Adrenal gland (tissue), 12 donors: ENCODE data around the gene HIBADH. TPM values are rescaled to one million over a fixed set of nuclear protein-coding genes. Genes with fewer than 3 reads are reported as not detected.

Experiments
- DNase-seq, 7 donors: peaks; one replicate each; pipeline ENCODE4 v3.0.0-alpha.2; 2019 to 2020
- H3K27ac ChIP-seq, 5 donors: fragments of 200-600 bp; sonication (generic) in 4 of 5; 1 replicate in 3 of 5; 2 replicates in 2 of 5; pipeline versions ENCODE4 v1.5.1 to v1.8.0; 2016 to 2020; ENCODE audit warnings: mild to moderate bottlenecking in 1 of 5
- H3K27me3 ChIP-seq: fragments of 200-600 bp; 2 replicates; pipeline ENCODE4 v1.8.0; 2021
- H3K36me3 ChIP-seq, 2 donors: fragments of 200-600 bp; replicated peaks in 1 of 2; 1 replicate in 1 of 2; 2 replicates in 1 of 2; pipeline versions ENCODE4 v1.5.1 to v1.8.0; 2018 to 2022
- H3K4me1 ChIP-seq, 2 donors: fragments of 200-600 bp; replicated peaks in 1 of 2; 1 replicate in 1 of 2; 2 replicates in 1 of 2; pipeline versions ENCODE4 v1.5.1 to v1.8.0; 2018 to 2021
- H3K4me3 ChIP-seq, 4 donors: fragments of 200-600 bp; sonication (generic) in 3 of 4; one replicate each; pipeline ENCODE4 v1.5.1; 2016 to 2018
- H3K9me3 ChIP-seq, 3 donors: fragments of 200-600 bp; sonication (generic) in 1 of 3; replicated peaks in 1 of 3; 1 replicate in 2 of 3; 2 replicates in 1 of 3; pipeline versions ENCODE4 v1.5.1 to v1.8.0; 2016 to 2021
- CTCF ChIP-seq, 6 experiments: fragments of 450-650 bp in 4 of 6; fragments of 200-600 bp in 2 of 6; sonication (generic) in 1 of 6; IDR thresholded peaks; 1 replicate in 5 of 6; 2 replicates in 1 of 6; pipeline versions ENCODE4 v1.5.1 to v1.8.0; 2016 to 2021; ENCODE audit warnings: antibody characterized with exemption in 6 of 6, mild to moderate bottlenecking in 2 of 6, moderate library complexity in 1 of 6
- POLR2A ChIP-seq, 2 donors: fragments of 450-650 bp; IDR thresholded peaks; one replicate each; pipeline ENCODE4 v1.6.1; 2017; ENCODE audit warnings: antibody characterized with exemption in 2 of 2, mild to moderate bottlenecking in 2 of 2, moderate library complexity in 1 of 2
- WGBS, 4 donors: extraction: QIAGEN DNeasy Blood & Tissue Kit in 2 of 4; methylation state at CpG; one replicate each; pipeline versions ENCODE4 v1.1.5 to v1.1.7; 2013 to 2017; 5-methylcytosine and 5-hydroxymethylcytosine counted together
- intact Hi-C, 2 donors: fragments of 100-400 bp; cut with DNase I; formaldehyde crosslinking; loops; one replicate each; pipeline versions ENCODE4 v1.14.1 to v1.15.0; 2022 to 2023
- polyA plus RNA-seq, 3 donors: library from polyadenylated mRNA; stranded (reverse); fragments of 200-250 nt in 2 of 3; fragments of 350-450 nt in 1 of 3; fragmentation: Illumina TruSeq in 1 of 3; extraction: RNeasy Lipid Tissue Mini Kit (QIAGEN cat#74804) in 1 of 3; gene quantifications; one replicate each; pipeline ENCODE4 v1.2.3, GENCODE V29; 2013 to 2014
- total RNA-seq, 9 donors: library from RNA; depleted of rRNA in 4 of 9; stranded (reverse); fragments of >200 nt in 4 of 9; fragments of 120-200 nt in 1 of 9; fragmentation: NEBNext Ultra II Directional in 1 of 9; extraction: Animal tissue kit (Norgen Biotek cat#: 25700) in 1 of 9; gene quantifications; one replicate each; pipeline versions ENCODE4 v1.1.0 to v1.2.4, GENCODE V29; 2013 to 2023
- donor health status: healthy with polysubstance abuse.
- donor health status: Bipolar disorder and iron deficiency.
- donor health status: DM: yes; HTN: yes; CAD: no.
- donor health status: DM: no; HTN: no; CAD: no.
- donor health status: DM: no; HTN: no; CAD: no.
- donor health status: DM: yes; HTN: yes; CAD: no.

Gene HIBADH
- total and polyA plus RNA-seq, 12 donors: 42.9 to 227 (median 130) TPM

DNA sequence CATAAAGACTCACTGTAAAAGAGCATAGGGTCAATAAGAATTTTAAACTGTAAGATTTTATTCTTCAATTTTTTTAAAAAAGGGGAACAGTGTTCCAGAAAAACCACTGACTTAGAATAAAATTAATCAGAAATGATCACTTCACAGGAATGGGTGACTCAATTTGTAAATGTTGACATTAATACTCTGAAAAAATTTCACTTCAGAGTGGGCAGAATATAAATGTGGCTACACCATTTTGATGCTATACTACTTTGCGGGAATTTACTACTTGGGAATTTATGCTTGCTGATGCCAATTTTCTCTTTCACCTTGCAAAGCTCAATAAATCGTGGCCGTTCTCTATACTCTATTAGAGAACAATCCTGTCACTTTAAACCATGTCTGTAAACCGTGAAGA is 126.9 kb downstream of the HIBADH start:
- TF ChIP-seq POLR2A (IDR thresholded peaks at IDR 0.05): no peak
- TF ChIP-seq CTCF (IDR thresholded peaks at IDR 0.05): no peak
- no peaks in the 10 kb centered on the region for H3K27me3 ChIP-seq
- no peaks in the 10 kb centered on the region for H3K36me3 ChIP-seq
- H3K4me1 ChIP-seq: no peaks in the 10 kb centered on the region
- intact Hi-C loops: no loop called here
- DNase-seq: no peak
- no peak overlapping the region for H3K4me3 ChIP-seq
- no peaks in the 10 kb centered on the region for H3K9me3 ChIP-seq
- no peak overlapping the region for H3K27ac ChIP-seq
- WGBS, 4 donors: 91 to 96% (median 93%) methylated on average over 4 of the region's 4 CpGs

GRCh38 chr7:27533652-27534081 is 129.0 kb downstream of the HIBADH start:
- H3K27me3 ChIP-seq: no peaks in the 10 kb centered on the region
- no peaks in the 10 kb centered on the region for H3K9me3 ChIP-seq
- intact Hi-C loops: no loop called here
- TF ChIP-seq CTCF (IDR thresholded peaks at IDR 0.05): no peak
- TF ChIP-seq POLR2A (IDR thresholded peaks at IDR 0.05): no peak
- H3K27ac ChIP-seq: no peak overlapping the region
- 92 to 96% (median 95%) methylated on average over 6 of the region's 6 CpGs for WGBS, 4 donors
- no peak overlapping the region for H3K4me3 ChIP-seq
- H3K36me3 ChIP-seq: no peaks in the 10 kb centered on the region
- no peaks in the 10 kb centered on the region for H3K4me1 ChIP-seq
- DNase-seq: no peak

- no peak for DNase-seq
- TF ChIP-seq POLR2A (IDR thresholded peaks at IDR 0.05): no peak
- no peak for TF ChIP-seq CTCF (IDR thresholded peaks at IDR 0.05)
These were observed 130.4 kb downstream of the HIBADH start for GRCh38 chr7:27532314-27532713.

GRCh38 chr7:27527348-27527714 is 135.4 kb downstream of the HIBADH start:
- no peak for TF ChIP-seq POLR2A (IDR thresholded peaks at IDR 0.05)
- no peak for TF ChIP-seq CTCF (IDR thresholded peaks at IDR 0.05)
- Histone ChIP-seq H3K9me3 (no peaks in the 10 kb centered on the region), H3K27me3 (no peaks in the 10 kb centered on the region), H3K36me3 (no peaks in the 10 kb centered on the region), H3K4me3 (no peak overlapping the region), H3K4me1 (no peaks in the 10 kb centered on the region), H3K27ac (no peak overlapping the region)
- 63 to 73% (median 67%) methylated on average over 2 of the region's 2 CpGs for WGBS, 4 donors
- no peak for DNase-seq
- intact Hi-C loops: no loop called here

More at GRCh38 chr7:27532314-27532713, 130.4 kb downstream of the HIBADH start:
- intact Hi-C loops: no loop called here
- H3K4me1 ChIP-seq: no peaks in the 10 kb centered on the region
- H3K36me3 ChIP-seq: no peaks in the 10 kb centered on the region
- no peaks in the 10 kb centered on the region for H3K27me3 ChIP-seq
- no peaks in the 10 kb centered on the region for H3K9me3 ChIP-seq
- WGBS, 4 donors: 85 to 98% (median 90%) methylated on average over 1 of the region's 1 CpG
- no peak overlapping the region for H3K27ac ChIP-seq
- no peak overlapping the region for H3K4me3 ChIP-seq
